Cerebellar cortex (tissue), 1 donor: ENCODE measurements around the gene SLC35G6.
"Not testable (repeated sequence)": the region's sequence is repeated elsewhere in the genome, so short reads cannot be mapped to it uniquely, and the experiment has no call there.

Experiments
- DNase-seq: peaks from one replicate; pipeline ENCODE4 v3.0.0-alpha.2; 2015; ENCODE audit warnings: low spot score

The SLC35G6 gene

GRCh38 chr17:7460850-7461660 is 20.2 kb upstream of the SLC35G6 start:
- DNase-seq = no peak

- no peak for DNase-seq
Measured at GRCh38 chr17:7462474-7463371, 18.5 kb upstream of the SLC35G6 start.

- no peak for DNase-seq
Measured at GRCh38 chr17:7463372-7463846, 17.8 kb upstream of the SLC35G6 start.

GRCh38 chr17:7464081-7464480 is 17.2 kb upstream of the SLC35G6 start:
- no peak for DNase-seq

GRCh38 chr17:7465597-7466275 is 15.5 kb upstream of the SLC35G6 start:
- DNase-seq = no peak

- DNase-seq = no peak
Measured at GRCh38 chr17:7466318-7466638, 15.0 kb upstream of the SLC35G6 start.

GRCh38 chr17:7466639-7467341 is 14.5 kb upstream of the SLC35G6 start:
- DNase-seq = peak; percentile 44

- no peak for DNase-seq
Measured at GRCh38 chr17:7467498-7467897, 13.7 kb upstream of the SLC35G6 start.

GRCh38 chr17:7468290-7468689 is 13.0 kb upstream of the SLC35G6 start:
- DNase-seq = no peak

GRCh38 chr17:7468804-7469389 is 12.3 kb upstream of the SLC35G6 start:
- DNase-seq = no peak

- DNase-seq = not testable (repeated sequence)
Measured at GRCh38 chr17:7469843-7470242, 11.4 kb upstream of the SLC35G6 start.

- DNase-seq = not testable (repeated sequence)
Measured at GRCh38 chr17:7470457-7470973, 10.7 kb upstream of the SLC35G6 start.

- DNase-seq = no peak
Measured at GRCh38 chr17:7471729-7472128, 9.5 kb upstream of the SLC35G6 start.

GRCh38 chr17:7474767-7475166 is 6.5 kb upstream of the SLC35G6 start:
- DNase-seq = not testable (repeated sequence)

GRCh38 chr17:7475764-7476422 is 5.4 kb upstream of the SLC35G6 start:
- no peak for DNase-seq

- no peak for DNase-seq
Measured at GRCh38 chr17:7476494-7476893, 4.8 kb upstream of the SLC35G6 start.

- DNase-seq = no peak
Measured at GRCh38 chr17:7476951-7477350, 4.3 kb upstream of the SLC35G6 start.

- DNase-seq = peak; percentile 60
Measured at GRCh38 chr17:7477392-7478275, 3.6 kb upstream of the SLC35G6 start.
